GM12891 (cell line): Measurements from ENCODE around the gene TPD52L2.

Experiments
- PAX5 ChIP-seq: IDR thresholded peaks from 2 replicates; pipeline ENCODE4 v1.6.1; 2011; ENCODE audit warnings: low read length, moderate library complexity, mild to moderate bottlenecking; ENCODE audit not compliant: insufficient read depth, severe bottlenecking
- POLR2A ChIP-seq: IDR thresholded peaks from 2 replicates; pipeline ENCODE4 v1.6.1; 2011; ENCODE audit warnings: low read depth, low read length, control low read depth
- POLR2AphosphoS5 ChIP-seq: IDR thresholded peaks from 2 replicates; pipeline ENCODE4 v1.6.1; 2011; ENCODE audit warnings: low read depth, low read length, control low read depth
- POU2F2 ChIP-seq: IDR thresholded peaks from 2 replicates; pipeline ENCODE4 v1.6.1; 2011; ENCODE audit warnings: low read depth, mild to moderate bottlenecking, control low read depth, low read length, moderate library complexity
- SPI1 ChIP-seq: IDR thresholded peaks from 2 replicates; pipeline ENCODE4 v1.6.1; 2011; ENCODE audit warnings: low read depth, low read length, control low read depth
- TAF1 ChIP-seq: IDR thresholded peaks from 2 replicates; pipeline ENCODE4 v1.6.1; 2011; ENCODE audit warnings: low read depth, low read length, control low read depth

GRCh38 chr20:63858393-63859165 lies 6.5 kb upstream of the TPD52L2 start:
- TF ChIP-seq POLR2A (no peak), TAF1 (no peak), POLR2AphosphoS5 (no peak), PAX5 (no peak), POU2F2 (no peak), SPI1 (no peak)
